ENCODE results near the gene TRIO.
A peak's percentile ranks its signal among the peaks of the same experiment; 100 is the strongest.

TRIO gene

GRCh38 chr5:14395411-14395810, 252.3 kb downstream of the TRIO start:
- DNase-seq (ENCODE audit: low read depth) = no peak

GRCh38 chr5:14396066-14396465, 252.9 kb downstream of the TRIO start:
- no peak for DNase-seq (ENCODE audit: low read depth)

- DNase-seq (ENCODE audit: low read depth) = no peak
These were observed 253.6 kb downstream of the TRIO start for GRCh38 chr5:14396737-14397136.

- peak; percentile 57 for DNase-seq (ENCODE audit: low read depth)
These were observed 254.6 kb downstream of the TRIO start for GRCh38 chr5:14397717-14398116.

GRCh38 chr5:14399054-14399692, 256.0 kb downstream of the TRIO start:
- DNase-seq (ENCODE audit: low read depth) = peak; percentile 81

GRCh38 chr5:14400085-14400484, 256.9 kb downstream of the TRIO start:
- DNase-seq (ENCODE audit: low read depth) = peak; percentile 87

GRCh38 chr5:14400611-14401010, 257.5 kb downstream of the TRIO start:
- no peak for DNase-seq (ENCODE audit: low read depth)

GRCh38 chr5:14401639-14402038, 258.5 kb downstream of the TRIO start:
- DNase-seq (ENCODE audit: low read depth) = no peak

GRCh38 chr5:14402424-14402823, 259.3 kb downstream of the TRIO start:
- no peak for DNase-seq (ENCODE audit: low read depth)

GRCh38 chr5:14404780-14405179, 261.6 kb downstream of the TRIO start:
- DNase-seq (ENCODE audit: low read depth) = no peak

- DNase-seq (ENCODE audit: low read depth) = peak; percentile 39
These were observed 262.1 kb downstream of the TRIO start for GRCh38 chr5:14405267-14405666.

- peak; percentile 48 for DNase-seq (ENCODE audit: low read depth)
These were observed 262.8 kb downstream of the TRIO start for GRCh38 chr5:14405706-14406553.

- peak; percentile 98 for DNase-seq (ENCODE audit: low read depth)
These were observed 263.4 kb downstream of the TRIO start for GRCh38 chr5:14406554-14406849.

- no peak for DNase-seq (ENCODE audit: low read depth)
These were observed 263.9 kb downstream of the TRIO start for GRCh38 chr5:14407051-14407450.

GRCh38 chr5:14407746-14408175, 264.6 kb downstream of the TRIO start:
- DNase-seq (ENCODE audit: low read depth) = no peak

GRCh38 chr5:14408969-14409586, 265.9 kb downstream of the TRIO start:
- peak; percentile 45 for DNase-seq (ENCODE audit: low read depth)

- no peak for DNase-seq (ENCODE audit: low read depth)
These were observed 266.9 kb downstream of the TRIO start for GRCh38 chr5:14410068-14410393.

GRCh38 chr5:14410394-14411201, 267.5 kb downstream of the TRIO start:
- DNase-seq (ENCODE audit: low read depth) = no peak

GRCh38 chr5:14411216-14411615, 268.1 kb downstream of the TRIO start:
- DNase-seq (ENCODE audit: low read depth) = no peak

GRCh38 chr5:14413331-14413750, 270.2 kb downstream of the TRIO start:
- DNase-seq (ENCODE audit: low read depth) = no peak

GRCh38 chr5:14414007-14414406, 270.9 kb downstream of the TRIO start:
- no peak for DNase-seq (ENCODE audit: low read depth)

GRCh38 chr5:14414656-14415023, 271.5 kb downstream of the TRIO start:
- no peak for DNase-seq (ENCODE audit: low read depth)

All from ELR (cell line).